Lower leg skin (tissue), 4 donors: ENCODE data around the gene CCL23. TPM values are rescaled to one million over a fixed set of nuclear protein-coding genes. Genes with fewer than 3 reads are reported as not detected.

Experiments
- DNase-seq, 2 donors: peaks; one replicate each; pipeline ENCODE4 v3.0.0-alpha.2; 2019; ENCODE audit warnings: low spot score in 2 of 2
- H3K4me3 ChIP-seq: fragments of 200-600 bp; sonication (generic); 2 replicates; pipeline ENCODE4 v1.5.1; 2017; ENCODE audit warnings: mild to moderate bottlenecking, low read depth; ENCODE audit not compliant: poor library complexity, severe bottlenecking
- CTCF ChIP-seq, 3 donors: fragments of 450-650 bp; IDR thresholded peaks; one replicate each; pipeline ENCODE4 v1.5.1; 2016; ENCODE audit warnings: antibody characterized with exemption in 3 of 3, mild to moderate bottlenecking in 3 of 3, moderate library complexity in 2 of 3
- POLR2A ChIP-seq, 2 donors: fragments of 450-650 bp; IDR thresholded peaks; one replicate each; pipeline ENCODE4 v1.6.1; 2016 to 2017; ENCODE audit warnings: antibody characterized with exemption in 2 of 2, mild to moderate bottlenecking in 1 of 2, moderate library complexity in 1 of 2
- WGBS, 2 donors: methylation state at CpG; one replicate each; pipeline ENCODE4 v1.1.5; 2018; 5-methylcytosine and 5-hydroxymethylcytosine counted together
- intact Hi-C: fragments of 100-400 bp; cut with DNase I; formaldehyde crosslinking; loops from one replicate; pipeline ENCODE4 v1.15.0; 2023; ENCODE audit warnings: low total_unique reads
- total RNA-seq, 4 donors: library from RNA; depleted of rRNA; stranded (reverse); fragments of >200 nt; gene quantifications; one replicate each; pipeline ENCODE4 v1.1.0, GENCODE V29; 2016

Gene CCL23
- total RNA-seq, 4 donors from 2014 or later: 0.95 to 11.2 (median 3.9) TPM; not detected in 1

GRCh38 chr17:36057911-36058310, 40.1 kb upstream of the CCL23 start:
- DNase-seq: no peak
- no peak for TF ChIP-seq CTCF (IDR thresholded peaks at IDR 0.05)
- TF ChIP-seq POLR2A (IDR thresholded peaks at IDR 0.05): no peak
- no peak overlapping the region for H3K4me3 ChIP-seq
- intact Hi-C loops: no loop called here

- TF ChIP-seq POLR2A (IDR thresholded peaks at IDR 0.05) (no peak), CTCF (IDR thresholded peaks at IDR 0.05) (no peak)
- DNase-seq: no peak
- 76 to 79% methylated on average over 4 of the region's 4 CpGs for WGBS, 2 donors
- intact Hi-C loops: no loop called here
- no peak overlapping the region for H3K4me3 ChIP-seq
These were observed 38.2 kb upstream of the CCL23 start for GRCh38 chr17:36055921-36056520.

- TF ChIP-seq CTCF (IDR thresholded peaks at IDR 0.05) (no peak), POLR2A (IDR thresholded peaks at IDR 0.05) (no peak)
- 79 to 82% methylated on average over 2 of the region's 2 CpGs for WGBS, 2 donors
- DNase-seq: no peak
These were observed 37.4 kb upstream of the CCL23 start for GRCh38 chr17:36055171-36055570.

GRCh38 chr17:36049643-36050042, 31.9 kb upstream of the CCL23 start:
- intact Hi-C loops: no loop called here
- WGBS, 2 donors: 97 to 100% methylated on average over 2 of the region's 2 CpGs
- no peak for DNase-seq

More at GRCh38 chr17:36055171-36055570, 37.4 kb upstream of the CCL23 start:
- no peak overlapping the region for H3K4me3 ChIP-seq
- intact Hi-C loops: no loop called here

GRCh38 chr17:36048066-36048465, 30.3 kb upstream of the CCL23 start:
- intact Hi-C loops: no loop called here
- TF ChIP-seq CTCF (IDR thresholded peaks at IDR 0.05): no peak
- no peak for TF ChIP-seq POLR2A (IDR thresholded peaks at IDR 0.05)
- WGBS, 2 donors: 71 to 77% methylated on average over 2 of the region's 2 CpGs
- DNase-seq: no peak
- H3K4me3 ChIP-seq: no peak overlapping the region

More at GRCh38 chr17:36049643-36050042, 31.9 kb upstream of the CCL23 start:
- no peak overlapping the region for H3K4me3 ChIP-seq
- TF ChIP-seq CTCF (IDR thresholded peaks at IDR 0.05) (no peak), POLR2A (IDR thresholded peaks at IDR 0.05) (no peak)

- intact Hi-C loops: no loop called here
- H3K4me3 ChIP-seq: no peak overlapping the region
- WGBS, 2 donors: 74% methylated on average over 4 of the region's 4 CpGs
- no peak for TF ChIP-seq POLR2A (IDR thresholded peaks at IDR 0.05)
- no peak for TF ChIP-seq CTCF (IDR thresholded peaks at IDR 0.05)
- DNase-seq: no peak
These were observed 18.5 kb upstream of the CCL23 start for GRCh38 chr17:36036235-36036634.
